HG02610 (cell line): ENCODE data around the gene TRPC5OS.

Experiments used
- ATAC-seq: cut with Tn5 transposase; IDR thresholded peaks from one replicate; pipeline ENCODE4 v1.9.1; 2021; ENCODE audit warnings: mild to moderate bottlenecking, moderate library complexity; ENCODE audit not compliant: unreplicated experiment

TRPC5OS gene

DNA sequence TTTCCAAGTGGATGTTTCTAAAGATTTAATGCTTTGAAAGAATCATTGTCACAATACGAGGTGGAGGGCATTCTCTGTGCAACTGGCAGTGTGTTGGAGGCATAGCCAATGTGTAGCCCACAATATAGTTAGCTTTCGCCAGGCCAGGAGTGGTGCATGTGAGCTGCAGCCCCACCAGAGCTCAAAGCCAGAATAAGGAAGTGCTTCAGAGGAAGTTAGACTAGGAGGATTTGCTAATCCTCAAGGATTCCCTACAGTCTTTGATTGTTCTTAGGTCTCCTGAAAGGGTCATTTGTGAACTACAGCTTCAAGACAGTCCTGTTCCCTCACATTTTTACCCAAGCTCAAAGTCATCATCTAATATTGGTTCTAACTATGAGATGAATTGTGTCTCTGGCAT, 16.4 kb downstream of the TRPC5OS start:
- ATAC-seq, result no peak

DNA sequence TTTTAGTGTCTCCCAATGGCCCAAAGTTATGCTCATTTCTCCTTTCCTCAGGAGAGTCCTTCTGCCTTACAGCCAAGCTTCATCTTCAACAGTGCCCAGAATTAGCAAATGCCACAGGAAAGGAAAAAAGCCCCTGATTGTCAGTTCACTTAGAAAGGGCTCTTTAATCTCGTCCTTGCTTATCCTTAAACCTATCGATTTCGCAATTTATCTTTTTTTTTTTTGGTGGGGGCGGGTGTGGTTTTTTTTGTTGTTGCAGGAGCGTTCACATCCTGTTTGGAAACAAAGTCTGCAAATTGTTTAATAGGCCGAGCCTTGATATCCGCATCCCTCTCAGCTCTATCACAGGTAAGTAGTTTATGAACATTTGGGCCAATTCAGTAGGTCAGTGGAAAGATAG, 20.2 kb downstream of the TRPC5OS start:
- ATAC-seq, result no peak

DNA sequence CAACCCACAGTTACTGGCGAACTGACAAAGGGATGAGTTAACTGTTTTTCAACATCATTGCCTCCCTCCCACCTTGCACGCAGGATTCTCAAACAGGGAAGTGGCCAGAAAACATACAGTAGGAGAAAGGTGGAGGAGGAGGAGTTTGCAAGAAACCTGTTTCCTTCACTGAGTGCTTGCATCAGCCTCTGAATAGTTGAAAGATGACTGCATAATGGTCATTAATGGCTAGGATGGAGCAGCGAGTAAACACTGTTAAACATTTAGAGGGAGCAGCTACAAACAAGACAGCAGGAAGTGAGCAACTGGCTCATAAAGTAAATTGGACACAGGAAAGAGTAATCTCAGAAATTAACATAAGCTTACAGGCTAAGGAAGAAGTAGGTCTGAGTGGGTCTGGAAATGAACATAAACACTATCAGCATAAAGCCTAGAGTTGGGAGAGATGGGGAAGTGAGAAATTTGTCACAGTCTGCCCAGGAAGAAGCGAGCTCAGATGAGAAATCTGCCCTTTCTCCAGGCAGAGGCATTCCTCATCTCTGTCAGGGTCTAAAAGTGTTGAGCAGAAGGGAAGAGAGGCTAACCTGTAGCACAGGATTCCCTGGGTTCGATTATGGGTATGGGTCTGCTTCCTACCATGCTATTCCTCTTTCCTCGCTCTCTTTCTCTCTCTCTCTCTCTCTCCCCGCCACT, 38.6 kb downstream of the TRPC5OS start:
- ATAC-seq, result no peak

DNA sequence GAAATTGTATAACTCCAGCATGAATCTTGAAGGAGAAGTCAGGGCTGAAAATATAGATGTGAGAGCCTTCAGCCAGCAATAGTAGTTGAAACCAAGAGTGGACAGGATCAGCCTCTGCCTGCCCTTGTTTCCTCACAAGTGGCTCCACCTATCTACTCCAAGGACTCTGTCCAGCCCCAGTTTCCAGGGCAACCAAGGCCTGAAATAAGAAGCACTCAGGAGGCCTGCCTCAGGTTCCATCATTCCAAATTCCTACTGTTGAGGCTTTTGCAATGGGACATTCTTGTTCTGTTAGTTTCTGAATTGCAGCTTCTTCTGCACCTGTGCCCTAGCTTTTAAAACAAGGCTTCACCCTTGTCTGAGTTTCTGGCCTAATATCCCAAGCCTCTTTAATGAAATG, 41.6 kb downstream of the TRPC5OS start:
- ATAC-seq, result no peak

DNA sequence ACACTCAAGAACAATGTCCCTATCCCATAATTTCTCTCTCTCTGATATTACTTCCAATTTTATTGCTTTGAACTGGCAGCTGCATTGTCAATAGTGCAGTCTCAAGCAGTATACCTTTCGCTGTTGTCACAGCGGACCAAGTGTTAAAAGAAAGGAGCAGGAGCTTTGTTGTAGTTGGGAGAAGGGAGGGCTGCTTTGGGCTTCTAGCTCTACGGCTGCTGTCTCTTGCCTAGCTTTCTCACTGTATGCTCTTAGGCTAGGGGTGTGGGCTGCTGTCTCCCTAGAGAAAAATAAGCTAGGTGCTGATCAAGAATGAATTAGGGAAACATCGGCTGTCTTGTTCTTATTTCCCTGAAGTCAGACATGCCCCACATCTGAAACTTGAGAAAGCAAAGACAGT, 52.5 kb downstream of the TRPC5OS start:
- ATAC-seq, result no peak
